HG03439 (cell line): ENCODE data around the gene XPR1.

Source experiments
- ATAC-seq: cut with Tn5 transposase; IDR thresholded peaks from one replicate; pipeline ENCODE4 v1.9.1; 2021; ENCODE audit warnings: mild to moderate bottlenecking, moderate library complexity; ENCODE audit not compliant: unreplicated experiment

The XPR1 gene

DNA sequence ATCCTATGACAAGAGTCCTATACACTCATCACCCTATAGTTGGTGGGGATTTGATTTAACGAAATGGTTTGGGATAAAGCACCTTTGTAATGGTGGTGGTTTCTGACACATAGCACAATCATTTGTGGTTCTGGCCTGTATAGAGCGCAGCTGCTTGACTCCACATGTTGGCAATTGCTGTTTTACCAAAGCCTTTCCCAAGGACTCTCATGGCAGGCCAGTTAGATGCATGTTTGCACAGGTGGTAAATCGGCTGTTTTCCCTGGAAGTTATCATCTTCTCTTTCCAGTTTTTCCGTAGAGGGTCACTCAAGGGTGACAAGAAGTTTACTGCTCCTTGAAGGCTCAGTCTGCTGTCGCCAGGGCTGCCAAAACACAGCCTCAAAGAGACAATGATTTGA, 17.1 kb upstream of the XPR1 start:
- no peak for ATAC-seq

DNA sequence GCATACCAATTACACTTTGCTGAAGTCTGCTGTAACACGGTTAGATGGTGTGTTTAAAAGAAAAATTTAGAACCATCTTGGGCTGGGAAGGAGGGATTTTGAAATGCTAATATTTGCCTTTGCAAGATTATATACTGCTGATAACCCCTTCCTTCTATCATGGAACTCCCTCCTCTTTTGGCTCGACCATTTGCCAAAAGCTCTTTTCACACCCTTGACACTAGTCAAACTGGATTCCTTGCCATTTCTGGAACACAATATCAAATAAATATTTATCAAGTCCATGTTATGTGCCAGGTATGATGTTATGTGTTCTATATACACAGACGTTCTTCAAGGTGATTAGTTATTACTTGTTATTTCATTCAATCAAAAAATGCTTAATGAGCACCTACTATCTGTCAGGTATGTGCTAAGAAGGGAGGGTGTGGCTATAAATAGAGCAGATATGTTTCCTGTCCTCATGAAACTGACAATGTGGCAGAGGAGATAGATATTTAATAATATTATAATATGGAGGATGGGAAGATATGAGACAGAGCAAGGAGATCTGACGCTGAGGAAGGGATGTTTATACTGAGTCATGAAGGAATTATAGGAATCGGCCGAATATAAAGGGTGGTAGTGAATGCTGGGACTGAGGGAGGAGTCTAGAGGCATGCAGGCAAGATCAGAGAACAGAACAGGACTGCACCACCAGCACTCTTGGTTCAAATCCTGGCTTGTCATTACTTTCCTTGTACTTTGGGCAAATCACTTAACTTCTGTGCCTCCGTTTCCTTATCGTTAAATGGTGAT, 16.1 kb upstream of the XPR1 start:
- no peak for ATAC-seq

DNA sequence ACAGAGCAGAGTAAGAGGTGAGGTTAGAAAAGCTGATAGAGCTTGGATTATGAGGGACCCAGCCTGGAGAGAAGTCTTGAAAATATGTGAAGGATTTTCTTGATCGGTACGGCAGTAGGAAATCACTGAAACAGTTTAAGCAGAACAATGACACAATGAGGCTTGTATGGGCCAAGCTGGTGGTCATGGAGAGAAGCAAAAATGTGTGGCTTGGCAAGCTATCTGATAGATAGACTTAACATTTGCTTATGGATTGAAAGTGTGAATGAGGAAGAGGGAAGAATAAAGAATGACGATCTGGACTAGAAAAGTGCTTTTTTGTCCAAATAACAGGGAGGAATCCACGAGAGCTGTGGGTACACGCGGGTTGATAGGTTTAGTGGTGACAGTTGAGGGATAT, 15.4 kb upstream of the XPR1 start:
- no peak for ATAC-seq

DNA sequence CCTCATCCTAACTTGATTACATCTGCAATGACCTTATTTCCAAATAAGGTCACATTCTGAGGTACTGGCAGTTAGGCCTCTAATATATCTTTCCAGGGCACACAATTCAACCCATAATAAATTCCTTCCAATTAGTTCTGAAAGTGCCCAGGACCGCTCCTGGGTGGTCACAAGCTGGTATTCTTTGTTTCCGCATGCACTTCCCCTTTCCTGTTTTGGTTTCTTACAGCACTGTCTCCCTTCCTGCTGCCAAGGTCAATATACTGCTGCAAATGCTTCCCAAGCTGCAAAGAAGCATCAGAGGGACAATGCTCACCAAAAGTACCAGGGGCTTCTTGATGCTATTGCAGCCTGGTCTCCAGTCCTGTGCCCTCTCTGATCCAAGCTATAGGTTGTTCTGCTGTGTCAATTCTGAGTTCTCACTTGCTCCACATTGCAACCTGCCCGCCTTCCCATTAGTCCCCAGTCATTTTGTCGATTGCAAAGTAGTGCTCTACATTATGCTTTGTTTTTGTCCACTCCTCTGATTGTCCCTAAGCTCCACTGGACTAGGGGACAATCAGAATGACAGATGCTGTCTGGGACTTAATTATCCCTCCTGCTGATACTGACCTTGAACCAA, 13.9 kb upstream of the XPR1 start:
- ATAC-seq, result no peak

DNA sequence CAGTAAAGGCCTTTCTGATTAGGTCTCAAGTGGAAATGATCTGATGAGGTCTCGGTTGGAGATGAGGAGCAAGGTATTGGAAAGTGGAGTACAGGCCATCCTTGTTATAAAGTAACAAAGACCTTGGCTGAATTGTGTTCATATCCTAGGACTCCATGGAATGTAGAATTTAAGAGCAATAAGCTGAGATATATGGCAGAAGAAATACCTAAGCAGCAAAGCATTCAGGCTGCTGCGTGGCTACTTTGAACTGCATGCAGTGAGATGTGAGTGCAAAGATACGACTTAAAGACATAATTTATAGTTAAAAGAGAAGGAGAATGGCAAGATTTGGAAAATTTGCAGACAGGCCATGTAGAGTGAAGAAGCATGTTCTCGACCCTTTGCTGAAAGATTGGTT, 11.2 kb upstream of the XPR1 start:
- no peak for ATAC-seq

DNA sequence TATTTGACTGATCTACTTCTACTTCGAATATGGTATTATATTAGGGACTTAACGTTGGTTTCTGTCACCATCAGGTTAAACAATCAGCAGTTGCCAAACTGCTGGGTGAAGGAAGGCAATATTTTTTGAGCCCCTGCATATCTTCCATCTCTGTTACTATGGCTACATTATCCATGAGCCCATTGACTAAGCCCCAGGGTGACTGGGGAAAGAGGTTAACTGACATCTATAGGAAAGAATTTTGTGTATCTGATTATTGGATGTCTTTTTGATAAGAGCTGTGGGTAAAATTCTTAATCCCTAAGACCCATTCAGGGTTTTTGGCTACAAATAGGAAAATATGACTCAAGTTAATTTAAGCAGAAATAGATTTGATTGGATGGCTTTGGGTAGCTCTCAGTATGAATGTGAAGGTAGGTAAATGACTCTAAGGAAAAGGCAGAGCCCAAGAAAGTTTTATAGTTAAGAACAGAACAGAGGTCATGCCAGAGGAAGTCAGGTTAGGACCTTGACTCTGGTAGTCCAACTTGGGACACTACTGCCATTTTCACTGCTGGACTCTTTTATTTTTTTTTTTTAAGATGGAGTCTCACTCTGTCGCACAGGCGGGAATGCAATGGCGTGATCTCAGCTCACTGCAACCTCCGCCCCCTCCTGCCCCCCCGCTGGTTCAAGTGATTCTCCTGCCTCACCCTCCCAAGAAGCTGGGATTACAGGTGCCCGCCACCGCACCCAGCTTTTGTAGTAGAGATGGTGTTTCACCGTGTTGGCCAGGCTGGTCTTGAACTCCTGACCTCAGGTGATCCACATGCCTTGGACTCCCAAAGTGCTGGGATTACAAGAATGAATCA, 8.9 kb upstream of the XPR1 start:
- no peak for ATAC-seq

DNA sequence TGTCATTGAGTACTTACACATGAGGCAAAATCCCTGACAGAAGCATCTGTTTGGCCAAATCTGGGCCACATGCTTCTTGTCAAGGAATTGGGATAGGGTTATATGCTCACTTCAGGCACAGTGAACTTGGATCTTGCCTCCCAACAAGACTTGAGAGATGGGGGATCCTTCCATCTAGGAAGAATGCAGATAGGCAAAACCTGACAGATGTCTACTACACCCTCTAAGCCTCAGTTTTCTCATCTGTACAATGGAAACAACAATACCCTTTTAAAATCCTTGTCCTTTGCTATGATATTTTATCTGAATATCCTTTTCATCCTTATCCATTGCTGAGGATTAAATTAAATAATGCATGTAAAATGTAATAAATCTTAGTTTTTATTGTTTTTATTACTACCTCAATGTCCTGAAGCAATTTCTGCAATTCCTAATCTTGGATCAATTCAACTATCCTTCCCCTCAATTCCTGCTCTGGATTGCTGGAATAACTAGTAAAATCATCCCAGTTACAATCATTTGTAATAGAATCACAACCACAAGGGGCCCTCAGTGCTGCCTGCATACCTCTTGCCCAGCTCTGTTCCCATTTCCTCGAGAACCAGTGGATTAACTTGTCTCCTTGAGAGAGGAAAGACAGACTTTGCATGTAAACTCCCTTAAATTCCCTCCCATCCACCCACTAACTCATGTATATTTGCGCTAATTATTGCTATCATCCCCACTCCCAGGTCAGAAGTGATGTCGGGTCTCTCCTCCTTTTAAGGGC, 8.1 kb upstream of the XPR1 start:
- no peak for ATAC-seq

DNA sequence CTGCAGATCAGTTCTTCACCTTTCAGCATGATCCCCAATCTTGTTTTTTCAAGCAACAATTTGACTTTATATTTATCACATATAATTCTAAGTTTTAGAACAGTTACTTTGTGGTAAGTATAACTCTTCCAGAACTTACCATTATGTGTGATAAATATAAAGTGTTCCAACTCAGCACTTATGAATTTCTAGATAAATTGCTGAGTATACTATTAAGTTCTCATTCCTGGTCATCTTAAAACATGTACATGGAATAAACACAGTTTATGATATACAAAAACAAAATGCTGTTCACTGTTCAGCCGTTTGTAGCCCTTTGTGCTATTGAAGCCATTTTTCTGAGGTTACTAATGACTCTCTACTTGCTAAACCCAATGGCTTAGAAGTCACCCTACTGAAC, 5.1 kb upstream of the XPR1 start:
- no peak for ATAC-seq

DNA sequence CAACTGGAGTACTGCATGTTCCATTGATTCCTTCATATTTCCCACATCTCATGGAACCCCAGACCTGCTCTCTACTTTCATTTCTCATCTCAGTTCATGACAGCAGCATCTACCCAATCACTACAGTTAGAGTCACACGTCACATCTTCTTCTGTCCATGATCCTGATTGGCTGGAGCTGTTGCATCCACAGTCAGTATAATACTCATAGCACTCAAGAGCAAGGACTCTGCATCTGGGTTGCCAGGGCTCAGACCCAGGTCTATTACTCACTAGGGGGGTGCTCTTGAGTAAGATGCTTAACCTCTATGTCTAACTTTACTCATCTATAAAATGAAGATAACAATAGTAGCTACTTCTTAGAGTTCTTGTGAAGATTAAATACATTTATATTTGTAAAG, 4.4 kb upstream of the XPR1 start:
- no peak for ATAC-seq

DNA sequence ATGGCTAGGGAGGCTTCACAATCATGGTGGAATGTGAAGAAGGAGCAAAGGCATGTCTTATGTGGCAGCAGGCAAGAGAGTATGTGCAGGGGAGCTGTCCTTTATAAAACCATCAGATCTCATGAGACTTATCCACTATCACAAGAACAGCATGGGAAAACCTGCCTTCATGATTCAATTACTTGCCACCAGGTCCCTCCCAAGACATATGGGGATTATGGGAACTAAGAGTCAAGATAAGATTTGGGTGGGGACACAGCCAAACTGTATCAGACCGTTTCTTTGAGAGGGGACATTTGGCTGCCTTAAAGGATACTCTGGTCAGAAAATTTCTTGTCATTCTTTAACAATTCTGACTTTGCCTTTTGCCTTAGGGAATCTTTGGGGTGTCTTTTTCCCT, 3.2 kb upstream of the XPR1 start:
- no peak for ATAC-seq

DNA sequence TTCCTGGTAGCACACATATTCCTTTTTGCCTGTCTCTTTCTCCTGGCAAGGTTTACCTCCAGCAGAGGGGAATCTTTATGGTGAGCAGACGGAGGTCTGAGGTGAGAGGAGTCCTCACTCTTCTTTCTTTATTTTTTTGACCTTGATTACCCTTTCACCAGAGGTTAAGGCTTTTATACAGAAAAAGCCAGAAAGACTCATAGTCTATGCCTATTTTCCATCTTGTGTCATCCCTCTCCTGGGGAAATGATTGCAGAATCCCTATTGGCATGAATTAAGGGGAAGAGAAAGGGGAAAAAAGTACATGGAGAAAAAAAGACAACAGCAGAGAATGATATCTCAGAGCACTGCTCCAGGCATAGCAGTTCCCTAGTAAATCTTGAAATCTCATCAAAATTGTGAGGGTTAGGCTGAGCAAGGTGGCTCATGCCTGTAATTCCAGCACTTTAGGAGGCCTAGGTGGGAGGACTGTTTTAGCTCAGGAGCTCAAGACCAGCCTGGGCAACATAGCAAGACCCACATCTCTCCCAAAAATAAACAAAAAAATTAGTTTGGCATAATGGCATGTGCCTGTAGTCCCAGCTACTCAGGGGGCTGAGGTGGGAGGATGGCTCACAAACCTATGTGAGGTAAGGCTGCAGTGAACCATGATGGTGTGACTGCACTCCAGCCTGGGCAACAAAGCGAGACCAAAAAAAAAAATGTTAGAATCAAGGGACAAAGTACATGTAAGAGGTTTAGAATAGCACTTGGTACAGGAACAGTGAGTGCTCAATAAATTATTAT, 1.2 kb upstream of the XPR1 start:
- ATAC-seq, result no peak

DNA sequence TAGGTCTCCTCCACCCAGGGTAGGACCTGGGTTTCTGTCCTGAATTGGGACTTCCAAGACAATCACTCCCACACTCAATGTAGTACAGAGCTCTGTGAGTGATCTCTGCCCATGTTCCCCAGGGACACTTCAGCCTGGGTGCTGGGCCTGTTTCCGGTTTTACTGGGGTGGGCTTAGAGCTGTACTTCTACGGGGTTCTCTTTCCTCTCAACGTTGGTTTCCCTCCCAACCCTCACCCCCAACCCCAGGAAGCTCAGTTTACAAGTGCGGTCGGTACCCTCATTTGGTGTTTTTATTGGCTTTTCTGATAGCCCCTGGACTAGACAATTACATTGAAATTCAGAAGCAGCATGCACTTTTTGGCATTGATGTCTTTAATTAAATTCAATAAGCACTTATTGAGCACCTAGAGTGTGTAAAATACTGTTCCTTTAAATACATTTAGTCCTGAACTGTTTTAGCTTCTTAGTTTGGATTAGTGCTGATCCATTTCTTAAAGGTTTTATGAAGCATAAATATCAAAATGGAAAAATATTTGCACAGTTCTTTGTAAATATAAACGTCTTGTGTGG, 542 bp upstream of the XPR1 start:
- no peak for ATAC-seq

DNA sequence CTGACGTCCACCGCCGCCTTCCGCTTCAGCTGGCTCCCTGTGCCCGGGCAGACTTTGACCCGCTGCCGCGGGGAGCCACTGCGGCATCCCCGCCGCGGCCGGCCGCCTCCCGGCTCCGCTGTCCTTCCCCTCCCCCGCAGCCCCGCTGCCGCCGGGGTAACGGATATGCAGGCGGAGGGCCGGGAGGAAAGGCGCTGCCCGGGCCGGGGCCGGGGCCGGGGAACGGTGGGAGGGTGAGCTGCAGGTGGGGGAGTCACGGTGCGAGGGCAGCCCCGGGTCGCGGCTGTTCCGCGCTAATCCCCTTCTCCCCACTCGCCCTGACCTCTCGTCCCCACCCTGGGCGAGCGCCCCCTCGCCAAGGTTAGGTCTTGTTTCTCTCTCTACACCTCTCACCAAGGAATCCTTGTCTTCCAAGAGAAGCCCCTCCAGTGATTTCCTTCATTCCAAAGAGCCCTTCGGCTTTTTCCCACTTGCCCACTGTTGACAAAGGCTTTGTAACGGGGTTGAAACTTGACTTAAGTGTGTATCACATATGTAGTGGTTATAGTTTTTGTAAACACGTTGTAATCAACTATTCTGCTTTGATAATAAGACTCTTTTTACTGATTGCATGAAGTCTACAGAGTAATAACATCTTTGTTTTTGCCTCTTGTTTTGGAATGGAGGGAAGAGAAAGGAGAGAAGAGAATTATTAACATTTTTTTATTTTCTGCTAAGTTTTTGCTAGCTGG, 669 bp downstream of the XPR1 start:
- peak; percentile 37 for ATAC-seq

DNA sequence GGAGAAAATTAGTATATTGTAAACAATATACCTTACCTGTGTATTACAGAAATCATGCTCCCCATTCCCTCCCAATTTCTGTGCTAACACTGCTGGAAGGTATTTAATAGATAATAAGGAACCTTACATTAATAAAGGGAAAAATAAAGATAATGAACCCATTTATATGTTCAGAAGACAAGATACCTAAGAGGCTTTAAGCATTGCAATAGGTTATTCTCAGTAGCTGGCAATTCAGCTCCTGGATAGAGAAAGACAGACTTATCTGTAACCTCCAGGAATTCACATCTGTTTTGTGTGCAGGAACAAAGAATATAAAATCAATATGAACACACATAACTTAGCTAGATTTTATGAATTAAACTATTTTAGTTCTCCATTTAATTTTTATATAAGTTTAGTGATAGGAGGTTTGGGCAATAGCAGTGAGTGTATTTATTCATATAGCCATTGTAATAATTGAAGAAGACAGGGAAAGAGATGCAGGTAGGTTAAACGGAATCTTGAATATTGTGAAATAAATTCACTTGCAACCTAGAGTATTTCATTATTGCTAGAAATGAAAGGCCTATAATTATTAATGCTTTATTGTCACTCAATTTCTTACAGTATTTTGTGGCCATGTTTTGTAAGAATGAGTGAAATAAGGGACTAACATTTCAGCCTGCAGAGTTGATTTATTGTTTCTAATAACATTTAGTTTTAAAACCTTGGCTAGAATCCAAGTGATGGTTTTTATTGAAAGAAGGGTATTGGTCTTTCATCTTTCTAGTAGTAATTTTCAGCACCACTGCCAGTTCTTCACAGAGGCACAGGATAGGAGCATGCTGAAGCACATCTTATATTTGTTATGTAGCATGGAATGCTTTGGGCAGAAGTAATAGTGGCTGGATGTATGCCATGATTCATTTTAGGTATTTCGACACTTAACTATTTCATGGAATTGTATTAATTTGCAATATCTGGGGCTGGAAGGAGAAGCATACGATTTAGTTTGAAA, 1.5 kb downstream of the XPR1 start:
- no peak for ATAC-seq

DNA sequence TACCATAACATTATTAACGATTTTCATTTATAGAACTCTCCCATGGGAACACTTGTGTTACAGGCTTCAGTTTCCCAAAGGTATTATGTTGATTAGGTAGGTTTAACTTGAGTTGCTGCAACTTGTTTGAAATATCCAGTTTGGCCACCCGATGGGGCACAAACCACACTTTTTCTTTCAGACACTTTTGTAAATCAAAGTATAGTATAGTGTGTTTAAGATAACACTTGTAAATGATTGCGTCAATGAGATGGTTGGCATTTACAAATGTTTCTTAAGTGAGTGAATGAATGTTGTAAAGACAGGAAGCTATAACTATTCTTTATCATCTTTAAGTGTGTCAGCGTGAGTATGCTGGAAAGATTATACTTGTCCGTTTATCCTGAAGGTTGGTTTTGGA, 4.3 kb downstream of the XPR1 start:
- ATAC-seq, result no peak

DNA sequence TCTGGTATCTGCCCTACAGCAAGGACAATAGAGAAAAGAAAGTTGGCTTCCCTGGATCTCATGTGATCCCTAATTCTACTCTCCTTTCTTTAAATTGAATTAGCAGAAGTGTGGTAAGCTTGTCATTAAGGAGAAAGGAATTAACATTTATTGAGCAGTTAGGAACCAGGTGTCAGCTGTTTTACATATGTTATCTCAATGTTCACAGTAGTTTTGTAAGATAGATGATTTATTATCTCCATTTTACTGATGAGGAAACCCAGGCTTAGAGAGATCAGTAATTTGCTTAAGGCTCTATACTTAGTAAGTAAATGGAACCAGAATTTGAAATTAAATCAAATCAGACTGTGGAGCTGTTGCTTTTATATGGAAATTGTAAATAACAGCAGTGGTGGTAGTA, 8.0 kb downstream of the XPR1 start:
- ATAC-seq, result no peak

DNA sequence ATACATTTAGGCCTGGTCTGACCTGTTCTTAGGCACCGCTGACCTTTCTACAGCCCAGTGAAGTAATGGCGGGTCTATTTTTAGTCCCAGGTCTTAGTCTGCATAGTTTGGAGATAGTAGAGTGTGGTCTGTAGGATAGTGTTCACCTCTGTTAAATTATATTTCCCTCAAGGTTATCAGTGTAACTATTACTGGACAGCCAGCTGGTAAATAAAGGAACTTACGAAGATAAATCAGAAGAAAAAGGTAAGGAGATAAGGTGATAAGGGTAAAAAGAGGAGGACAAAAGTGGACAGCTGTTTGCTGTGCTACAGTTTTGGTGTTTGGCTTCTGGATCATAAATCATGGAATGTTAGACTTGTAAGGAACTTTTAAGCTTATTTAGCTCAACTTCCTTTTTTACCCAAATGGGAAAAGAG, 8.7 kb downstream of the XPR1 start:
- ATAC-seq, result no peak

DNA sequence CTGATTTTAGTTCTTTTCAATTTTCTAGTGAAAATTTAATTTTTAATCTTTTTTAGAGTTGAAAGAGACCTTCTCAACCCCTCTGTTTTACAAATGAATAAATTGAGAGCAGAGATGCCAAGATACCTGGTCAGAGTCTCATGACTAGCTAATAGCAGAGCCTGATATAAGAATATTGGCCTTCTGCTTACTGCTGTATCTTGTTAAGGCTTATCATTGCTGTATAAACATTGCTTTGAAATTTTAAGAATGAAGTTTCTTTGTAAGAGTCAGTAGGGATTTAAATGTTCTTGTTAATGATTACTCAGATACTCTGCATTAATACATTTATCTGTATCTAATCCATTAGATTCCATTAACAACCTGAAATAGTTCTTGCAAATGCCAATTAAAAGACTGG, 9.8 kb downstream of the XPR1 start:
- ATAC-seq, result no peak
